K562 (cell line): Measurements from ENCODE around the gene CRACR2B. TPM values are rescaled to one million over a fixed set of nuclear protein-coding genes. Genes with fewer than 3 reads are reported as not detected.

ENCODE experiments used
- ARID2 ChIP-seq: fragments of 450-650 bp; IDR thresholded peaks from 2 replicates; pipeline ENCODE4 v1.6.1; 2017; ENCODE audit warnings: antibody characterized with exemption, mild to moderate bottlenecking
- CC2D1A ChIP-seq: fragments of 450-650 bp; IDR thresholded peaks from 2 replicates; pipeline ENCODE4 v1.6.1; 2017; ENCODE audit warnings: mild to moderate bottlenecking
- DNMT1 ChIP-seq: fragments of 450-650 bp; IDR thresholded peaks from 2 replicates; pipeline ENCODE4 v1.6.1; 2016; ENCODE audit warnings: antibody characterized with exemption, mild to moderate bottlenecking
- GTF3C2 ChIP-seq: IDR thresholded peaks from 3 replicates; pipeline ENCODE4 v1.6.1; 2011; ENCODE audit warnings: borderline replicate concordance, mild to moderate bottlenecking, moderate library complexity; ENCODE audit not compliant: insufficient read length; ENCODE audit errors: extremely low read depth
- HDGF ChIP-seq: fragments of 450-650 bp; IDR thresholded peaks from 2 replicates; pipeline ENCODE4 v1.6.1; 2016
- JUND ChIP-seq, 2 experiments: IDR thresholded peaks; 2 replicates in 1 of 2; 3 replicates in 1 of 2; pipeline ENCODE4 v1.6.1; 2011; ENCODE audit warnings: borderline replicate concordance in 2 of 2, low read depth in 2 of 2, low read length in 2 of 2, improper control_type of control experiment in 1 of 2, missing biosample characterization in 1 of 2, missing genetic modification characterization in 1 of 2, missing genetic modification reagents in 1 of 2
- MBD1 ChIP-seq: fragments of 250-450 bp; sonication (Bioruptor Pico); IDR thresholded peaks from 2 replicates; pipeline ENCODE4 v1.8.0; 2022; ENCODE audit warnings: inconsistent platforms
- MXD1 ChIP-seq: fragments of 250-450 bp; sonication (Bioruptor Pico); IDR thresholded peaks from 2 replicates; pipeline ENCODE4 v1.8.0; 2021; ENCODE audit warnings: borderline replicate concordance, mild to moderate bottlenecking, moderate library complexity; ENCODE audit not compliant: poor library complexity, severe bottlenecking
- RREB1 ChIP-seq: fragments of 250-450 bp; sonication (Bioruptor Pico); IDR thresholded peaks from 2 replicates; pipeline ENCODE4 v1.4.0; 2020
- THAP12 ChIP-seq: fragments of 250-450 bp; sonication (Bioruptor Pico); IDR thresholded peaks from 2 replicates; pipeline ENCODE4 v1.9.0; 2021; ENCODE audit warnings: mild to moderate bottlenecking, inconsistent platforms
- XRCC3 ChIP-seq: fragments of 450-650 bp; IDR thresholded peaks from 2 replicates; pipeline ENCODE4 v1.6.1; 2017; ENCODE audit warnings: mild to moderate bottlenecking, moderate library complexity
- ZNF239 ChIP-seq: fragments of 250-450 bp; sonication (Bioruptor Pico); IDR thresholded peaks from 2 replicates; pipeline ENCODE4 v1.4.0; 2020; ENCODE audit warnings: mild to moderate bottlenecking
- ZNF347 ChIP-seq: fragments of 450-650 bp; formaldehyde crosslinking; IDR thresholded peaks from 2 replicates; pipeline ENCODE4 v1.4.0; 2020; ENCODE audit warnings: low read depth, mild to moderate bottlenecking, moderate library complexity
- polyA plus RNA-seq, 8 experiments: library from polyadenylated mRNA; depleted of rRNA in 4 of 8; stranded (reverse) in 5 of 8; unstranded in 3 of 8; fragments of >200 nt; fragmentation: Nextera tagmentation in 2 of 8; fragmentation: Illumina TruSeq in 1 of 8; extraction: Ambion mirVana in 2 of 8; extraction: Trizol in 1 of 8; gene quantifications; 2 replicates each; pipeline versions ENCODE4 v1.2.1 to v1.2.3, GENCODE V29; 2011 to 2014; ENCODE audit warnings: inconsistent platforms in 1 of 8, missing spikeins in 1 of 8
- total RNA-seq, 7 experiments: library from RNA; depleted of rRNA in 6 of 7; stranded (reverse); fragments of >200 nt in 6 of 7; fragmentation: Illumina TruSeq in 2 of 7; extraction: Trizol in 2 of 7; gene quantifications; 2 replicates each; pipeline versions ENCODE4 v1.2.1 to v1.2.3, GENCODE V29; 2011 to 2021; ENCODE audit warnings: low replicate concordance in 1 of 7

The CRACR2B gene
- total and polyA plus RNA-seq, 9 of the 15 experiments (the other 6 are each of a cell fraction or from before 2014, with no cell fraction given), result 0.10 to 51.0 (median 6.0) TPM

- TF ChIP-seq RREB1 (CRISPR knock-in tag) (0 out of 2 replicates have a peak, but pooled peaks have one; percentile 12), GTF3C2 (no peak), ZNF347 (CRISPR knock-in tag) (no peak), JUND (IDR thresholded peaks at IDR 0.05; ENCODE audit: borderline replicate concordance, low read depth, low read length) (no peak), JUND (tag; IDR thresholded peaks at IDR 0.05; ENCODE audit: borderline replicate concordance, low read depth, low read length) (no peak), MBD1 (CRISPR knock-in tag) (no peak), ZNF239 (no peak), THAP12 (peak; percentile 22; the same call in 1 of the 2 replicates), DNMT1 (no peak), XRCC3 (no peak), HDGF (no peak; the same call in 1 of the 2 replicates), CC2D1A (no peak), ARID2 (no peak), MXD1 (CRISPR knock-in tag) (no peak)
Observed at GRCh38 chr11:827146-827896, 398 bp upstream of the CRACR2B start (continued).
